Subcutaneous abdominal adipose tissue (tissue), 5 donors: ENCODE results near the gene RXRA.

Source experiments
- H3K27ac ChIP-seq: one replicate; pipeline ENCODE4 v1.7.0; 2013; ENCODE audit warnings: low read depth, mild to moderate bottlenecking, inconsistent platforms, low read length, moderate library complexity
- H3K27me3 ChIP-seq, 5 donors: one replicate each; pipeline ENCODE4 v1.7.0; 2013; ENCODE audit warnings: low read length in 5 of 5, inconsistent platforms in 1 of 5; ENCODE audit not compliant: control insufficient read depth in 5 of 5, insufficient read depth in 4 of 5
- H3K36me3 ChIP-seq, 5 donors: one replicate each; pipeline ENCODE4 v1.7.0; 2013; ENCODE audit warnings: low read length in 5 of 5; ENCODE audit not compliant: control insufficient read depth in 5 of 5, insufficient read depth in 5 of 5
- H3K4me1 ChIP-seq, 5 donors: one replicate each; pipeline ENCODE4 v1.7.0; 2013; ENCODE audit warnings: low read length in 5 of 5, mild to moderate bottlenecking in 3 of 5, moderate library complexity in 1 of 5; ENCODE audit not compliant: control insufficient read depth in 5 of 5, insufficient read depth in 5 of 5
- H3K4me3 ChIP-seq, 5 donors: one replicate each; pipeline ENCODE4 v1.7.0; 2013; ENCODE audit warnings: low read length in 5 of 5, low read depth in 1 of 5
- H3K9ac ChIP-seq, 5 donors: one replicate each; pipeline ENCODE4 v1.7.0; 2013; ENCODE audit warnings: low read length in 5 of 5, mild to moderate bottlenecking in 4 of 5, moderate library complexity in 3 of 5
- H3K9me3 ChIP-seq, 5 donors: one replicate each; pipeline ENCODE4 v1.7.0; 2013; ENCODE audit warnings: low read length in 5 of 5; ENCODE audit not compliant: control insufficient read depth in 5 of 5
- donor health status: healthy.
- donor health status: healthy.
- donor health status: healthy.
- donor health status: healthy.
- donor health status: healthy.

The RXRA gene

DNA sequence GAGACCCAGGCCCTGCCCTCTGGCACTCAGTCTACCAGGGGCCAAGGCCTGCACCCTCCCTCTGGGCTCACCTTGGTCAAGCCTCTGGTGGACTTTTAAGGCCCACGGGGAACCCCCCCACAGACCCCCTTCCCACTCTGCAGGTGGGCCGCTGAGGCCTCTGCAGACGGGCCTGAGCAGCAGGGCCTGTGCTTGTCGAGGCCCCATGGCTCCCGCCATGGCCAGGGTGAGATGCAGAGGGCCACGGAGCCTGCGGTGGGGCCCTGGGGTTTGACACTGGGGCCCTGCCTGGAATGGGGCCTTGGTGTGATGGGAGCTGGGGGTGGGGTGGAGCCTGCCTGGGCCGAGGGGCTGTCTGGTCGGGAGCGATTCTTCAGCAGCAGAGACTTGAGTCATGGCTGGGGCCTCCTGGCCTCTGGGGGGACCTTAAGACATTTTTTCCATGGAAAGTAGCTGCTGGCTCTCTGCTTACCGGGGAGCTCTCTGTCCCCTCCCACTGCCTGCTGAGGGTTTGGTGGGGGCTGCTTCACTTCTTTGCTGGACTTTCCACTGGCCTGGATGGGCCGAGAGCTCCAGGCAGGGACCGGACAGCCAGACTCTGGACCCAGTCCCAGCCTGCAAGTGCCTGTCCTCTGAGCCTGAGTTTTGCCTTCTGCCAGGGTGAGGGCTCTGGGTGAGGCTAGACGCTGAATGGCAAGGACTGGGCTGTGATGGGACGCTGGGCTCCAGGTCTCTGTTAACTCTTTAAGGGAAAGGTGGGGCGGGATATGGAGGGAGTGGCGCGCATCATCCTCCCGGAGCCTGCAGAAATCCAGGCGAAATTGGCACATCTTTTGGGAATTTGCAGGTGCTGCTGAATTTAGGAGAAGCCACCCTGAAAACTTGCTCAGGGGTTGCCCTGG lies 132.2 kb downstream of the RXRA start:
- H3K9me3 ChIP-seq: peaks cover 0 to 15% (median 11%) of the 10 kb centered on the region in 5 donors

DNA sequence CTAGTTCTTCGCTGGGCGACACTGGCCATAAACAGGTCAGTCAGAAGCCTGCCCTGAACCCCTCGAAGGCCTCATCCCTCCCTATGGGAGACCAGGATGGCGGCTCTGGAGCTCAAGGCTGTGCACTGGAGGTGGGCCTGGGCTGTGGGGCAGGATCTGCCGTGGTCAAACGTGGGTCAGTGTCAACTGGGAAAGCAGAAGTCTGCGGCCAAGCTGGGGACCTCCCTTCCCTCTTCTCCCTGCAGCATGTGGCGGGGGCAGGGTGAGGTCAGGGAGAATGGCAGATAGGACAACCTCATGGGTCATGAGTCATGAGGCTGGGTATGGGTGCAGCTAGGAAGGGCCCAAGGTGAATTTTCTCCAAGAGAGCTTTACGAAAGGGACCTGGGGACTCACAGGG lies 132.9 kb downstream of the RXRA start:
- no peak overlapping the region for H3K9ac ChIP-seq
- no peaks in the 10 kb centered on the region for H3K27me3 ChIP-seq
- H3K4me1 ChIP-seq: peaks cover 6 to 49% (median 44%) of the 10 kb centered on the region in 5 donors
- no peak overlapping the region for H3K4me3 ChIP-seq
- H3K9me3 ChIP-seq: peaks cover 0 to 15% (median 11%) of the 10 kb centered on the region in 5 donors
- H3K36me3 ChIP-seq: no peaks in the 10 kb centered on the region
- no peak overlapping the region for H3K27ac ChIP-seq

More for the DNA sequence above, 132.2 kb downstream of the RXRA start:
- Histone ChIP-seq H3K36me3 (no peaks in the 10 kb centered on the region), H3K9ac (peak overlapping the region in 1 of 5 donors; percentile 6), H3K27ac (peak overlapping the region; percentile 87), H3K4me1 (peaks cover 6 to 49% (median 44%) of the 10 kb centered on the region in 5 donors), H3K27me3 (no peaks in the 10 kb centered on the region), H3K4me3 (no peak overlapping the region)

DNA sequence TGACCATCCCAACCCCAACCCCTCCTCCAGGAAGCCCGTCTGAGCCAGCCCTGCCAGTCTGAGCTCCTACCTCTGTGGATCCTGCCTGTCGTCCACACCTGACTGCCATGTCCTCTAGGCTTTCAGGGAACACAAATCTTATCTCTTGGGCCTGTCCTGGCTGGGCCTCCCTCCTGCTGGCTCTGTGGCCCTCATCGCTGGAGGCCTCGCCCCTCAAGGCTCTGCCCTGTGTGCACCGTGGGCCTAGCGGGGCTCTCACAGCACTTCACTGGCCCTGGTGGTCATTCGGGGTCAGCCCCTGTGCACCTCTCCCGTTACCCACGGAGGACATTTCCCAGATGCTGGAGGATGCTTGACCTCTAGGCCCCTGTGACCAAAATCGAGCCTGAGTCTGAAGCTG lies 133.3 kb downstream of the RXRA start:
- Histone ChIP-seq H3K27me3 (no peaks in the 10 kb centered on the region), H3K27ac (no peak overlapping the region), H3K4me3 (no peak overlapping the region), H3K9me3 (peaks cover 0 to 15% (median 11%) of the 10 kb centered on the region in 5 donors), H3K9ac (no peak overlapping the region), H3K36me3 (no peaks in the 10 kb centered on the region), H3K4me1 (peaks cover 6 to 47% (median 44%) of the 10 kb centered on the region in 5 donors)

DNA sequence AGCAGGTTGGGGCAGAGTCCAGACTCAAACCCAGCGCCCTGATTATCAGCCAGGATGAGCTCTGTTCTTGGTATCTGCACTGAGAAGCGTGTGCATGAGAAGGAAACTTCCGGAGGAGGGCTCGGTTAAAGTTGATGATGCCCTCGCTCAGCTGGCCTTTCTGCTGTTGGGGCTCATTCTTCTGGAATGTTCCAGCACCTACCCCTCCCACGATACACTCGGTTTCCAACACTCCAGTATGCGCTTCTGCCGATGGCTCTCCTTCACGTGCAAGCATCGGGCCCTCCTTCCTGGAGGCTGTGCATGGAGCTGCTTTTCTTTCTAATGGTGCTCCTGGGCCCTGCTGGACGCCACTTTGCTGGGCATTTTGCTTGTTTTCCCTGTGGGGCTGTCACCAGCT lies 134.0 kb downstream of the RXRA start:
- H3K27ac ChIP-seq: no peak overlapping the region
- no peak overlapping the region for H3K4me3 ChIP-seq
- H3K4me1 ChIP-seq: peaks cover 6 to 43% (median 38%) of the 10 kb centered on the region in 5 donors
- peaks cover 0 to 15% (median 11%) of the 10 kb centered on the region in 5 donors for H3K9me3 ChIP-seq
- H3K27me3 ChIP-seq: no peaks in the 10 kb centered on the region
- H3K36me3 ChIP-seq: no peaks in the 10 kb centered on the region
- no peak overlapping the region for H3K9ac ChIP-seq

DNA sequence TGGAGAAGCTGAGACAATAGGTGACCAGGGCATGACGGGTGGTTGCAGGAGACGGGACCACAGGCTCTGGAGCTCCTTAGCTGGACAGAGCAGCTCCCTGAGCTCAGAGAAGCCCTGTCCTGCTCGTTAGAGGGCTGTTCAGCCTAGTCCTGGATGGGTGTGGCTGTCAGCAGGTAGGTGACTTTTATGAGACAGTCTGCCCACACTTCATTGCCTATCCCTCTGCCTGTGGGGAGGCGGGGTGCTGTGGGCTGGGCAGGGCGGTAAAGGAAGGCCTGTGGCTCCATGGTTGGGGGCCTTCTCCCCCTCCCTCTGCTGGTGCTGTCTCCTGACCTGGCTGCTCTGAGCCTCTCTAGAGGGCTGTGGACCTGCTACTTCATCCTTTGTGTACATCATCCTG lies 134.6 kb downstream of the RXRA start:
- Histone ChIP-seq H3K4me3 (no peak overlapping the region), H3K36me3 (no peaks in the 10 kb centered on the region), H3K27me3 (no peaks in the 10 kb centered on the region), H3K4me1 (peaks cover 6 to 37% (median 31%) of the 10 kb centered on the region in 5 donors), H3K9ac (no peak overlapping the region), H3K27ac (no peak overlapping the region), H3K9me3 (peaks cover 0 to 15% (median 11%) of the 10 kb centered on the region in 5 donors)

DNA sequence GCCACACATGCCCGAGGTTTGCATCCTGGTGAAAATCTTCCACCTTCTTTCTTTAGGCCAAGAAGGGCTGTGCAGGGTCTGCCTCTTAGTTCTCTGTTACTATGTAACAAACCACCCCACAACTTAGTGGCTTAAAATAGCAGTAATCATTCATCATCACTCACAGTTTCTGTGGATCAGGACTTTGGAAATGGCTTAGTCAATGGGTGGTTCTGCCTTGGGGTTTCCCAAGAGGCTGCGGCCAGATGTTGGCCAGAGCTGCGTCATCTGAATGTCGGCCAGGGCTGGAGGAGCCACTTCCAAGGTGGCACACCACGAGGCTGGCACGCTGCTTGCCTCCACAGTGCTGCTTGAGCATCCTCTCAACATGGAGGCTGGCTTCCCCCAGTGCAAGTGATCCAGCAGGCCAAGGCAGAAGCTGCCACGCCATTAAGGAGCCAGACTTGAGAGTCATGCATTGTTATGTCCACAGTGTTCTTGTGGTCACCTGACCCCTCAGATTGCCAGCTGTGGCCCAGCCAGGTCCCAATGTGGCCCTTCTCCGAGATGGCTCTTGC lies 135.2 kb downstream of the RXRA start:
- H3K9ac ChIP-seq: no peak overlapping the region
- H3K9me3 ChIP-seq: peaks cover 0 to 15% (median 11%) of the 10 kb centered on the region in 5 donors
- peak overlapping the region in 1 of 5 donors; percentile 49 for H3K4me3 ChIP-seq
- H3K27ac ChIP-seq: no peak overlapping the region
- no peaks in the 10 kb centered on the region for H3K27me3 ChIP-seq
- H3K4me1 ChIP-seq: peaks cover 6 to 30% (median 25%) of the 10 kb centered on the region in 5 donors
- no peaks in the 10 kb centered on the region for H3K36me3 ChIP-seq

DNA sequence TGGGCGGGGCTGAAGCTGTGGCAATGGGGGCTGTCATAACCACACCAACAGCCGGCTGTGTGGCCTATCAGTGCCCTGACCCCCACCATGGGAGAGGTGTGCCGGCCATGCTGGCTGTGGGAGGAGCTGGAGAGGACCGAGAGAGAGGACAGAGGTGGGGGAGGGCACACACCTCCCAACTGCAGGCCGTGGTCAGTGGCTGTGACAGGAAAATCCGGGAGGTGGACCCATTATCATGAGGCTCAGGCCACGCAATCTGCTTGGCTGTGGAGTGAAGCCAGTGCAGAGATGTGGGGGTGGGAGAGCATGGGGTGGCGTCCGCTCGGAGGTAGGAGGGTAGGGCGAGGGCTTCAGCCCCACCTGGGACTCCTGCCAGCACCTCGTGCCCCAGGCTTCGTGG lies 136.1 kb downstream of the RXRA start:
- H3K9me3 ChIP-seq: peaks cover 0 to 15% (median 11%) of the 10 kb centered on the region in 5 donors
- no peak overlapping the region for H3K4me3 ChIP-seq
- no peaks in the 10 kb centered on the region for H3K36me3 ChIP-seq
- peaks cover 0 to 22% (median 17%) of the 10 kb centered on the region in 5 donors for H3K4me1 ChIP-seq
- no peak overlapping the region for H3K27ac ChIP-seq
- H3K27me3 ChIP-seq: no peaks in the 10 kb centered on the region
- no peak overlapping the region for H3K9ac ChIP-seq

DNA sequence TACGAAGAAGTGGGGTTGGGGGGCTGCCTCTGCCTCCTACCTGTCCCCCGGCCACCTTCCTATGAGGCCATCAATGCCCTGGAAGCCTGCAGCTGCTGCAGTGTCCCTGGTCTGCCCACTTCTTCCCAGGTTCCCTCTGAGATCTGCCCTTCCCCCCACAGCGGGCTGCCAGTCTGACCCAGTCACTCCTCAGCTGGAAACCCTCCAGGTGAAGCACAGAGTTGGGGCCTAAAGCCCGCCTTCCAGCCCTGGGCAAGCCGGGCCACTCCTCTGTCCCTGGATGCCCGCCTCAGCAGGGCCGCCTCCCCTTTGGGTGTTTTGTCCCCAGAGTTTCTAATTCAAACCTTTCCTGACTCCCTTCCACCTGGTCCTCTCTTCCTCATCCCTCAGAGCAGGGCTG lies 137.0 kb downstream of the RXRA start:
- H3K4me1 ChIP-seq: peaks cover 0 to 15% (median 9%) of the 10 kb centered on the region in 5 donors
- H3K27me3 ChIP-seq: peaks cover 0 to 4% (median 0%) of the 10 kb centered on the region in 5 donors
- no peak overlapping the region for H3K4me3 ChIP-seq
- H3K9me3 ChIP-seq: peaks cover 0 to 15% (median 11%) of the 10 kb centered on the region in 5 donors
- no peak overlapping the region for H3K9ac ChIP-seq
- no peaks in the 10 kb centered on the region for H3K36me3 ChIP-seq
- no peak overlapping the region for H3K27ac ChIP-seq

DNA sequence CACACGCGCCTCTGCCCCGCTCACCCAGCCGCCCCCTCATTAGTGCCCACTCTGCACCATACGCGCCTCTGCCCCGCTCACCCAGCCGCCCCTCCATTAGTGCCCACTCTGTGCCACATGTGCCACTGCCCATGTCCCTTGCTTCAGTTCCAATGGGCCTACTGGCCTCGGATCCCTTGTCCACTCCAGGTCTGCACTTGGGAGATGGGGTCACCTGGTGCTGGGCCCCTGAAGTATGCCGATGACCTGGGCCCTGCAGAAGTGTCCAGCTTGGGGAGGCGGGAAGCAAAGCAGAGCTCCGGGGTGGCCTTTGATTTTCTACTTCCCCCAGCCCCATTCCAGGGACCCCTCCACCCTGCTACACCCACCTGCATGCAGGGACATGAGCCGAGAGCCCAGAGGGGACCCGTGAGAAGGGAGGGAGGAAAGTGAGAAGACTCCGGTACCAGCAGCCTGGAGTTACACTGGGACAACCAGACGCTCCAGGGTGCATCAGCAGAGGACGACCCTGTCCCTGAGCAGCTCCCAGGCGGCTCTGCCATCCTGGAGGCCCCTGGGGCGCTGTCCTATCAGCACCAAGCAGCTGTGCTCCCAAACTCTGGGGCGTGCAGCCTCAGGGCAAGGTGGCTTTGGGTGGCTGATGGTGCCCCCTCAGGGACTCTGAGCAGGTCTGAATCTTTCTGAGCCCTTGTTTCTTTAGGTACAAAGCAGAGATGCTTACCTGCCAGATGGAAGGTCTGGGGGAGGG lies 140.8 kb downstream of the RXRA start:
- no peaks in the 10 kb centered on the region for H3K36me3 ChIP-seq
- H3K27ac ChIP-seq: no peak overlapping the region
- peaks cover 0 to 1% (median 0%) of the 10 kb centered on the region in 5 donors for H3K9me3 ChIP-seq
- H3K4me3 ChIP-seq: no peak overlapping the region
- H3K4me1 ChIP-seq: peaks cover 0 to 11% (median 0%) of the 10 kb centered on the region in 5 donors
- H3K27me3 ChIP-seq: peaks cover 0 to 4% (median 0%) of the 10 kb centered on the region in 5 donors
- H3K9ac ChIP-seq: no peak overlapping the region
